ENCODE results near the gene SLC38A9. TPM values are rescaled to one million over a fixed set of nuclear protein-coding genes. Genes with fewer than 3 reads are reported as not detected.
"Not testable (repeated sequence)": the region's sequence is repeated elsewhere in the genome, so short reads cannot be mapped to it uniquely, and the experiment has no call there.

SLC38A9 gene, protein sequence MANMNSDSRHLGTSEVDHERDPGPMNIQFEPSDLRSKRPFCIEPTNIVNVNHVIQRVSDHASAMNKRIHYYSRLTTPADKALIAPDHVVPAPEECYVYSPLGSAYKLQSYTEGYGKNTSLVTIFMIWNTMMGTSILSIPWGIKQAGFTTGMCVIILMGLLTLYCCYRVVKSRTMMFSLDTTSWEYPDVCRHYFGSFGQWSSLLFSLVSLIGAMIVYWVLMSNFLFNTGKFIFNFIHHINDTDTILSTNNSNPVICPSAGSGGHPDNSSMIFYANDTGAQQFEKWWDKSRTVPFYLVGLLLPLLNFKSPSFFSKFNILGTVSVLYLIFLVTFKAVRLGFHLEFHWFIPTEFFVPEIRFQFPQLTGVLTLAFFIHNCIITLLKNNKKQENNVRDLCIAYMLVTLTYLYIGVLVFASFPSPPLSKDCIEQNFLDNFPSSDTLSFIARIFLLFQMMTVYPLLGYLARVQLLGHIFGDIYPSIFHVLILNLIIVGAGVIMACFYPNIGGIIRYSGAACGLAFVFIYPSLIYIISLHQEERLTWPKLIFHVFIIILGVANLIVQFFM
- total RNA-seq, result 10 to 100 TPM in 3 of 4 donors, 1 to 10 TPM in 1; 8.5 to 21.3 (median 16.7) TPM

DNA sequence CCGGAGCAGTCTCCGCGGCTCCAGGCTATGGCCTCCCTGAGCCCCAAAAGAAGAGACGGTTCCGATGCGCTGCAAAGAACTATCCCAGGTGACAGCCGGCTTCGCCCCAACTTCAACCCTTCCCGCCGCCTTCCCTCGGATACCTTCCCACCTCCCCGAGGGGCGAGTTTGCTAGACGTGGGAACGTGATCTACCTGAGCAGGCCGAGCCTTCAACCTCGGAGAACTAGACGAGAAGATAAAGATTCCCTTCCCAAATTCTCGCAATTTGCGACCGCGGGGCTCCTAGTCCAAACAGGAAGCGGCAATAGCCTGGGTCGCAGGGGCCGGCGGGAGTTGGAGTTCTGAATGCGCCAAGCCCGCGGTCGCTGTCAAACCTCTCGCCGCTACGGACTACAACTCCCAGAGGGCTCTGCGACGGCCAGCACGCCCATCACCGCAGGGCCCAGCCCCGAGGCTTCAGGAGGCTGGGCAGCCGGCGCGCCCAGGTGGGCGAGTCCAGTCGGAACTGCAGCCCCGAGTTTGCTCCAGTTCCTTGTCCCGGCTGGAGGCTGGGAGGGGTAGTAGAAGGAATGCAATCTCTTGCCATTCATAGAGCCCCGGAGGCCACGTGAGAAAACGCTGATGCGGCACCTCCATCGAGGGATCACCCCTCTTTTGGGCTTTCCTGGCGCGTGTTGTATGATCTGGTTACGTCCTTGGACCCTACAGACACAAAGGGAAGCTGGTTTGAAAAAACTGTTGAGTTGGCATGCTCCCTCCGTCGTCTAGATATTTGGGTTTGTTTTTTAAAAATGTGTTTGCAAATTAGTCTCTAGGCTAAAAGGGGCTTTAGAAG lies at the start of gene SLC38A9:
SLC38A9 (minus strand) TSS at position 302 of the 837 bp plus-strand sequence. CDS start 14,366 bp downstream, outside the sequence.
- peak; percentile 94 to 99 for DNase-seq (ENCODE audit: low spot score in 2 of 2)
- peak within 1 kb of the TSS; percentile 90 for H3K4me3 ChIP-seq (ENCODE audit: low read depth, poor library complexity, severe bottlenecking)
- whole genome bisulfite sequencing, 2 donors, result 2% methylated on average over 30 to 37 of the region's 55 CpGs
- intact Hi-C loops (cut with DNase I; ENCODE audit: low total_unique reads), result no loop called here
- TF ChIP-seq POLR2A (IDR thresholded peaks at IDR 0.05), result no peak
- TF ChIP-seq, protein P1, sequence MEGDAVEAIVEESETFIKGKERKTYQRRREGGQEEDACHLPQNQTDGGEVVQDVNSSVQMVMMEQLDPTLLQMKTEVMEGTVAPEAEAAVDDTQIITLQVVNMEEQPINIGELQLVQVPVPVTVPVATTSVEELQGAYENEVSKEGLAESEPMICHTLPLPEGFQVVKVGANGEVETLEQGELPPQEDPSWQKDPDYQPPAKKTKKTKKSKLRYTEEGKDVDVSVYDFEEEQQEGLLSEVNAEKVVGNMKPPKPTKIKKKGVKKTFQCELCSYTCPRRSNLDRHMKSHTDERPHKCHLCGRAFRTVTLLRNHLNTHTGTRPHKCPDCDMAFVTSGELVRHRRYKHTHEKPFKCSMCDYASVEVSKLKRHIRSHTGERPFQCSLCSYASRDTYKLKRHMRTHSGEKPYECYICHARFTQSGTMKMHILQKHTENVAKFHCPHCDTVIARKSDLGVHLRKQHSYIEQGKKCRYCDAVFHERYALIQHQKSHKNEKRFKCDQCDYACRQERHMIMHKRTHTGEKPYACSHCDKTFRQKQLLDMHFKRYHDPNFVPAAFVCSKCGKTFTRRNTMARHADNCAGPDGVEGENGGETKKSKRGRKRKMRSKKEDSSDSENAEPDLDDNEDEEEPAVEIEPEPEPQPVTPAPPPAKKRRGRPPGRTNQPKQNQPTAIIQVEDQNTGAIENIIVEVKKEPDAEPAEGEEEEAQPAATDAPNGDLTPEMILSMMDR (IDR thresholded peaks at IDR 0.05), result no peak

DNA sequence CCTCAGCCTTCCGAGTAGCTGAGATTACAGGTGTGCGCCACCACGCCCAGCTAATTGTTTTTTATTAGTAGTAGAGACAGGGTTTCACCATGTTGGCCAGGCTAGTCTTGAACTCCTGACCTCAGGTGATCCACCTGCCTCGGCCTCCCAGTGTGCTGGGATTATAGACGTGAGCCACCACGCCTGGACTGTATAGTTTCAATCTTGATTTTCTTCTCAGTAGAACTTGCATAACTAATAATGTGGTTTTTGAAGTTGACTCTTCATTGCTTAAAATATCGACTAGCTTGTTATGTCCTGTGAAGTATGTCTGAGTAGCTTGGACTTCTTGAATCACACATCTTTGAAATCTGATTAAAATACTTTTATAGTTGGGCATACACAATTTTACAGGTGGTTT lies 49.6 kb upstream of the SLC38A9 start:
- WGBS, 2 donors, result 94 to 98% methylated on average over 7 of the region's 7 CpGs
- H3K4me3 ChIP-seq (ENCODE audit: low read depth, poor library complexity, severe bottlenecking); intact Hi-C loops (cut with DNase I; ENCODE audit: low total_unique reads); DNase-seq (ENCODE audit: low spot score in 2 of 2): not testable (repeated sequence)

DNA sequence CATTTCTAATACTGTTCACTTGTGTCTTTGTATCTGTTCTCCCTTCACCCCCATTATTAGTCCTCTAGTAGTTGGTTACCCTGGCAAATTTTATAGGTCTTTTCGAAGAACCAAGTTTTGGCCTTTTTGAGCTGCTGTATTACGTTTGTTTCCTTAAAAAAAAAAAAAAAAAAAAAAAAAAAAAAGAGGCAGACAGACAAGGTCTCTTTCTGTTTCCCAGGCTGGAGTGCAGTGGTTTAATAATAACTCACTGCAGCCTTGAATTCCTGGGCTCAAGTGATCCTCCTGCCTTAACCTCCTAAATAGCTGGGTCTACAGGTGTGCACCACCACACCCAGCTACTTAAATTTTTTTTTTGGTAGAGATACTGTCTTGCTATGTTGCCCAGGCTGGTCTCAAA lies 46.6 kb upstream of the SLC38A9 start:
- WGBS, 2 donors, result 81 to 83% methylated on average over 2 of the region's 2 CpGs
- intact Hi-C loops (cut with DNase I; ENCODE audit: low total_unique reads), result no loop called here
- H3K4me3 ChIP-seq (ENCODE audit: low read depth, poor library complexity, severe bottlenecking), result no peak overlapping the region
- TF ChIP-seq, protein P1 (IDR thresholded peaks at IDR 0.05), result no peak
- no peak for TF ChIP-seq POLR2A (IDR thresholded peaks at IDR 0.05)
- no peak for DNase-seq (ENCODE audit: low spot score in 2 of 2)

DNA sequence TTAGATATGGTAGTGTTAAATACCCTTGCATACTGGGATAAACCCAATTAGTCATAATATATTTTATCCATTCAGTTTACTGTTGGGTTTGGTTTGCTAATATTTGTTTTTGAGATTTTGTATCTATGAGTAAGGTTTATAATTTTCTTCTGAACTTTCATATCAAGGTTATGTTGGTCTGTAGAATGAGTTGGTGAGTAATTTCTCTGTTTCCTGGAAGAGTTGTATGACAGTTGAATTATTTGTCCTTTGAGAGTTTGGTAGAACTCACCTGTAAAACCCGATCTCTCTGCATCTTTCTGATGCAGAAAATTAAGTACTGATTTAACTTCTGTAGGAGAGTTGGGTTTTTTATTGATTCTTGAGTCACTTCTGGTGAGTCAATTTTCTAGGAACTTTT lies 46.1 kb upstream of the SLC38A9 start:
- intact Hi-C loops (cut with DNase I; ENCODE audit: low total_unique reads), result no loop called here
- no peak overlapping the region for H3K4me3 ChIP-seq (ENCODE audit: low read depth, poor library complexity, severe bottlenecking)
- no peak for DNase-seq (ENCODE audit: low spot score in 2 of 2)
- 80 to 98% methylated on average over 1 of the region's 1 CpG for WGBS, 2 donors
- TF ChIP-seq, protein P1 (IDR thresholded peaks at IDR 0.05), result no peak
- TF ChIP-seq POLR2A (IDR thresholded peaks at IDR 0.05), result no peak

DNA sequence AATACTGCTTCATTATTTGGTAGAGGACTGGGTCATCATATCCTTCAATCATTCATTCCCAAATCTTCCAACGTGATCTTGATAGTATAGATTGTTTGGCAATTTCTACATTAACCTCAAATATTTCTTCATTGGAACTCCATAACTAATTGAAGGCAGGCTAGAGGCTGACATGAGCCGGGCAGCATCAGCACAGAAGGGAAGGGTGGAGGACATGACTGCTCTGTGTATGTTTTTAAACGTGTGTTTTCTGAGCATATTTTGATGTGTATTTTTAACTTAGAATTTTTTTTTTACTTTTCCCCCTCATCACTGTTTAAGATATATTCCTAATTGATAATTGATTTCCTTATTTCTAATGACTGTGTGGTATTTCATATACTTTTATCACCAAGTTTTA lies 38.4 kb upstream of the SLC38A9 start:
- DNase-seq (ENCODE audit: low spot score in 2 of 2), result no peak
- intact Hi-C loops (cut with DNase I; ENCODE audit: low total_unique reads), result no loop called here
- TF ChIP-seq, protein P1 (IDR thresholded peaks at IDR 0.05), result no peak
- no peak for TF ChIP-seq POLR2A (IDR thresholded peaks at IDR 0.05)
- no peak overlapping the region for H3K4me3 ChIP-seq (ENCODE audit: low read depth, poor library complexity, severe bottlenecking)
- 71 to 76% methylated on average over 3 of the region's 3 CpGs for WGBS, 2 donors

DNA sequence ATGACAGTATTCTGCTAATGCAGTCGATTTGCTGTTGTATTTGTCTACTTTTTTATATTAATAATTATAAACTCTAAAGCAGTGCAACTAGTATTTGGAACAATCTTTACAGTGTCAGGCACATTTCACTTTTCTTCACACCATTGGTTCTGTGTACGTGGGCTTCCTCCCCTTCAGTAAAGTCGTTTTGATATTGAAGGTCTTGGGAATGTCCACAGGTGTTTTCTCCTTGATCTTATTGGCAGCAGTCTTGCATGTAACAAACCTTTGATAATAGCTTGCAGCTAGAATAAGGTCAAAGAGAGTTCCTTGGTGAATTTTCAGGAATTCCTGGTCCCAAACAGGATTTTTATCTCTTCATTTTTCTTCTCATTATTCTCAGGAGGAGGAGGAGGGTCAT lies 37.9 kb upstream of the SLC38A9 start:
- 52 to 62% methylated on average over 3 of the region's 3 CpGs for WGBS, 2 donors
- no peak for DNase-seq (ENCODE audit: low spot score in 2 of 2)
- TF ChIP-seq POLR2A (IDR thresholded peaks at IDR 0.05), result no peak
- TF ChIP-seq, protein P1 (IDR thresholded peaks at IDR 0.05), result no peak
- intact Hi-C loops (cut with DNase I; ENCODE audit: low total_unique reads), result no loop called here
- no peak overlapping the region for H3K4me3 ChIP-seq (ENCODE audit: low read depth, poor library complexity, severe bottlenecking)

Data from lower leg skin (tissue), 4 donors.